SIG-M5 treated with dmso at 0.1 percent for 504 hours (cell line): Measurements from ENCODE around the gene LARP6.
"Not testable (repeated sequence)": the region's sequence is repeated elsewhere in the genome, so short reads cannot be mapped to it uniquely, and the experiment has no call there.

Experiments
- DNase-seq: peaks from one replicate; lab custom pipeline; 2025; ENCODE audit not compliant: unreplicated experiment; lab: John Stamatoyannopoulos, UW

Gene LARP6

GRCh38 chr15:70859322-70859908 lies 5.5 kb upstream of the LARP6 start:
- DNase-seq, result no peak

DNA sequence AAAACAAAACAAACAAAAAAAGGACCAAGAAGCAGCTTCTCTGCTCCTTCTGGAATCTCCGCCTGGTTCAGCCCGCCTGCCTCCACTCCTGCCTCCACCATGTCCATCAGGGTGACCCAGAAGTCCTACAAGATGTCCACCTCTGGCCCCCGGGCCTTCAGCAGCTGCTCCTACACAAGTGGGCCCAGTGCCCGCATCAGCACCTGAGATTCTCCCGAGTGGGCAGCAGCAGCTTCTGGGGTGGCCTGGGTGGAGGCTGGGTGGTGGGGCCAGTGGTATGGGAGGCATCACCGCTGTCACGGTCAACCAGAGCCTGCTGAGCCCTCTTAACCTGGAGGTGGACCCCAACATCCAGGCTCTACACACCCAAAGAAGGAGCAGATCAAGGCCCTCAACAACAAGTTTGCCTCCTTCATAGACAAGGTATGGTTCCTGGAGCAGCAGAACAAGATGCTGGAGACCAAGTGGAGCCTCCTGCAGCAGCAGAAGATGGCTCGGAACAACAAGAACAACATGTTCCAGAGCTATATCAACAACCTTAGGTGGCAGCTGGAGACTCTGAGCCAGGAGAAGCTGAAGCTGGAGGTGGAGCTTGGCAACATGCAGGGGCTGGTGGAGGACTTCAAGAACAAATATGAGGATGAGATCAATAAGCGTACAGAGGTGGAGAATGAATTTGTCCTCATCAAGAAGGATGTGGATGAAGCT lies 4.8 kb upstream of the LARP6 start:
- DNase-seq, result not testable (repeated sequence)

DNA sequence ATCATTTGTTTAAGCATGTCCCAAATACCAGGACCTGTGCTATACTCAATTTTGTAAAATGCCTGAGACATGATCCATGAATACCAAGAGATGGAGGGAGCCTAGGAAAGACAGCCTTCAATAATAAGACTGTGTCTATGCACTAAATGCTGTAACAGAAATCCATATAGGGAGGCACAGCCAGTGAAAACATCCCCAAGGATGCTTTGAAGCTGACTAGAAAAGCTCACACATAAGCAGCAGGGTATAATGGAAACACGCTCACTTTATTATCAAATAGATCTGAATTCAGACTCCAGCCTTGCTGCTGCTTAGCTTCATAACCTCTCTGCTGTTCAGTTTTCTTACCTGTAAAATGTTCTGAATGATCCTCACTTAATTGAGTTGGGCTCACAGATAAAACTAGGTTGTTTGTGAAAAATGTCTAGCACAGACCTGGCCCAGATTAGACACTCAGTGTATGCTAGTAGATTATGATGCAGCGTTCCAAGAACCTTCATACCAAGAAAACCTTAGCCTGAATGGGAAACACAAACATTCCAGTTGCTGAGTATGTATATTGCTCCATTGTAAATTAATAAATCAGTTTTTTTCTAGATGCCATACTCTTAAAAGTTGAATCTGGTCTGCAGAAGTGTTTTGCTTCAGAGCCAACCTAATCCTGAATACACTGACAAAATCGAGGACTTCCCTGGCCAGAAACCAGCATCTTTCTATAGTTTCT lies 3.8 kb upstream of the LARP6 start:
- no peak for DNase-seq

DNA sequence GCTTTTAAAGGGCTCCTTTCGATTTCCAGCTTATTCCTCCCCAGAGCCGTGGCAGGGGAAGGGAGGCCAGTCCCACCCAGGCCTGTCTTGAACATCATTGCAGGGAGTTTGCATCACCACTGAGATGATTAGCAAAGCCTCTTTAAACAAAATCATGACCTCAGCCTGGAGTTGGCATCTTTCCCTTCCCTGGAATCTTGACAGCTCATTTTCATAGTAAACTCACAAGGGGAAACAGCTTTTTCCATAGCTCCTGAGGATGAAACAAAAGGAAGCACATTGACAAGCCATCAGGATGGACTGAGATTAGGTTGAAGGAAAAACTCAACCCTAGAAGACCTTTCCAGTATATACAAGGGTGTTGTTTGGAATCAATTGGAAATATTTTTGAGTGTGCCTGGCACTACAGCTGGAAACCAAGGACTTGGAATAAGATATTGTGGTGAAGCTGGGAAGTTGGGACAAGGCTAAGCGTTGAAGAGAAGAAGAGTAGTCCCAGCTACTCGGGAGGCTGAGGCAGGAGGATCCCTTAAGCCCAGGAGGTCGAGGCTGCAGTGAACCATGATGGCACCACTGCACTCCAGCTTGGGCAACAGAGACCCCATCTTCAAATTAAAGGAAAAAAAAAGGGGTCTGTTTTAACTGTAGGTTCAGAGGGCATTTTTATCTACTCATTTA lies 3.1 kb upstream of the LARP6 start:
- no peak for DNase-seq

DNA sequence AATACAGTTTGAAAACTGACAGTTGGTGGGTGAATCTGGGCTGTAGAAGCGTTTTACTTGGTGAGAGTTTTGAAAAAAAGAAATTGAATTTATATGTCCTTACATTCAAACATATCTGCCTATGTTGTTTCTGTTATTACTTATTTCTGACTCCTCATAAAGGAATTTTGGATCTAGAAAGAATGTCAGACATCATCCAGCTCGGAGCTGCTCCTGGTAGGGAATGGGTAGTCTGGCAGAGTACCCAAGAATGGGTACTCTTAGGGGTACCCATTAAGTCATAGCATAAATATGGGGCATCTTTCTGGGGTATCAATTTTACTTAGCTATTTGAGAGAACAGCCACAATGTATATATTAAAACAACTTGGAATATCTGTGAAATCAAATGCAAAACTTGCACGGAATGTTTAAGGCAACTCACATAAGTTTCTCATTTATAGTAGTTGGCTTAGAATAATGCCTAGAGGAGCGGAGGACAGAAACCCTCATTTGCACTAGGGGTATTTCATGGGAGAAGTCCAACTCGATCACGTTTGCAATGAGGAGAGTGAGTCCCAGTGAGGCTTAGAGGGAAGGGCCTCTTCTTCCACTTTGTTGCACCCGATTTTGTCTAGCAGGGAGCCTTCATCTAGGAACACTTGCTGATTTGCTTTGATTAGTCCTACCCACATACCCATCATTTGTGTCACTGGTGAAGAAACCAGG lies 2.4 kb upstream of the LARP6 start:
- DNase-seq, result no peak

DNA sequence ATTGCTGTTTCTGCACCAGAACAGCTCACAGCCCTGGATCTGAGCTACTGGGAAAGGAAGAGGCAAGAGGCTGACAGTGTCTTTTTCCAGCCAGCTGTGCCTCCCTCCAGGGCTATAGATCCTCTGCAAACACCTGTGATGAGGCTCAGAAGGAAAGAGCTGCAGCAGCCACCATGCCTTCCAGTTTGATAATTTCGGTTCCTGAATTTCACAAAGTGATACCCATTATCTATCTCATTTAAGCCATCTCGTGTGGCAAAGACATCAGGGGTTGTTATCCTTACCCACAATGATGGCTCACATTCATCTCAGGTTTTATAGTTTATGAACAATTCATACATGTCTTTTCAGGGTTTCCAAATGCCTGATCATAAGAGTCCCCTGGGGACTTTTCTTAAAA lies 1.8 kb upstream of the LARP6 start:
- no peak for DNase-seq

- no peak for DNase-seq
Measured at GRCh38 chr15:70854666-70854976, 664 bp upstream of the LARP6 start.

DNA sequence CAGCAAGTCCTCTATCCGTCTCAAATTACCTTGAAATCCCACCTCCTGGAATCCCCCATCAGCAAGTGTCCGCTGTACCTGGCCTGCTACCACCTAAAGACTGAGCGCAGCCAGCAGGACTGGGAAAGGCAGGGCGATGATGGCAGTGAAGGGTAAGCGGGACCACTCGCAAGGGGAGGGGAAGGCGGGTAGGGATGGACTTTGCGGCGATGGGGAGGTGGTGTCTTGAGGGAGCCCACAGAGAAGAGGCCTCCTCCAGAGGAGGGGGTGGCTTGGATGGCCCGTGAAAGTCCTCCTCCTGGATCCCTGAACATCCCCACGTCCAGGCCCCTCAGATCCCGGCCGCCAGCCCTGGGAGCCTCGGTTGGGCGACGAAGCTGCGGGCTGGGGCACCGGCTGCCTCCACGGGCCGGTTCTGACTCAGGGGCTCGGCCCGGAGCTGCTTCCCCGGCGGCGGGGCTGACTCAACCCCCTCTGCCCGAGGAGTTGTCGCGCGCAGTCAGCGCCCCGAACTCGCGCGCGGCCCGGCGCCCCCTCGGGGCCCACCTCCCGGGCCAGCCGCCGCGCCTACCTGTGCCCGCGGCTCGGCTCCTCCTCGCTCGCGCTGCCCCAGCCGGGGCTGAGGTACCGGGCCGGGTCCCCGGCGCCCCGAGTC lies 512 bp downstream of the LARP6 start:
- no peak for DNase-seq

DNA sequence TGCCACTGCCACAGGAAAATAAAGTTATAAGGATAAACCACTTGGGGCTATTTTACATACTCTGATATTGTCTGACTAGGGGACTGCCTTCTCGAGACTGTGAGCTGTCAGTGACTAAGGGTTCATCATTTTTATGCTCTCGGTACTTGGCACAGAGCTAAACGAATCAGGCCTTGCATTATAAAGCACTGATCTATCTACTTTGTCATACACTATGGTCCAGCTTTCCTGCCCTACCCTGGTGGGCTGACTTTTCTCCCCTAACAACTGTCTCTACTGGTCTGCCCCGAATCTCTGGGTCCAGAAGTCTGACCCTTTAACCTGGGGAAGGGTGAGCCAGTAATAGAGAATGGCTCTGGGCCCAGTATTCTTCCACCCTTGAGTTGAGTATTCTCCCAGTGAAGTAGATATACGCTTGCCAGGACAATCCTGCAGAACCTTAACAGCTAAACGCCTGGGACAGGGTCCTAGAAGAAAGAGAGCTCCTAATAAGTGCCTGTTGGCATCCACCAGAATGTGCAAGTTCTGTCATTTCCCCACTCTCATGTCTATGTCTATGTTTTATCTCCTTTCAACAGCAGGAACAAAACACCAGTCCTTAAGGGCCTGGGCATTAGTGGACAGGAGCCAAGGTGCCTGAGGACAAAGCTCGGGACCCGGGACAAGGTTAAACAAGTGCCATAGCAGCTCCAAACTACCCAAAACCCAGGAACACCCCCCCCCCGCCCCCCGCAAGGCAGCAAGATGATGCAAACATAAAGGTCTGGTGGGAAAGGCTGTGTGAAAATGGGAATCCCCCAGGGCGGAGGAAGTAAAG lies 1.2 kb downstream of the LARP6 start:
- DNase-seq, result no peak

- no peak for DNase-seq
Measured at GRCh38 chr15:70851889-70852288, 2.1 kb downstream of the LARP6 start.

DNA sequence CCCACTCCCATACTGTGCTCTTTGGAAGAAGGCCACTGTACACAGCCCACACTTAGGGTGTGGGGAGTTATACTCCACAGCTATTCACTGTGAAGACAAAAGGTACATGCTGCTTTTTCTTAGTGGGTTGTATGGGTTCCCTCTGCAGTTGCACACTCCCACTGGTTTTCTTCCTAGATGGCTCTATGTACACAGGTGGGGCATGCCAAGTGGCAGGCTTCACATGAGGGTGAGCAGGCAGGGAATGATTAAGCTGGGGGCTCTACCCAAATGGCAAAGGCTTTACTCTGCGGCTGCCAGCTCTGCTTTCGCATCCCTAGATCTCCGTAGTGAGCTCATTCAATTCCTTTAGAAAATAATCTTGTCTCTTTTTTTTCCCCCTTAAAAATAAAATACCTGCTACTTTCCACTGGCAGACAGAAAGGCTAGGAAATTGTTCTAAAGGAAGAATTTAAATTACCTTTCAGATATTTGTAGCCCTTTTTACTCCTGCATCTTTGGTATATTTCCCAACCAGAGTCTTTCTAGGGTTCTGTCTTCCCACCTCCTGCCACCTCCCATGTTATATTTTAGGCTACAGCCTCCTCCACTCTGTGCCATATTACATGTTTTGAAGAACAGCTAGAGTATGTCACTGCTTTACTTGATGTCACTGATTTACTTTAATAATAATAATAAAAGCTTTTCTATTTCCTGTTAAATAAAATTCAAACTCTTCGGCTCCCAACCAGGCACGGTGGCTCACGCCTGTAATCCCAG lies 8.2 kb downstream of the LARP6 start:
- DNase-seq, result no peak

DNA sequence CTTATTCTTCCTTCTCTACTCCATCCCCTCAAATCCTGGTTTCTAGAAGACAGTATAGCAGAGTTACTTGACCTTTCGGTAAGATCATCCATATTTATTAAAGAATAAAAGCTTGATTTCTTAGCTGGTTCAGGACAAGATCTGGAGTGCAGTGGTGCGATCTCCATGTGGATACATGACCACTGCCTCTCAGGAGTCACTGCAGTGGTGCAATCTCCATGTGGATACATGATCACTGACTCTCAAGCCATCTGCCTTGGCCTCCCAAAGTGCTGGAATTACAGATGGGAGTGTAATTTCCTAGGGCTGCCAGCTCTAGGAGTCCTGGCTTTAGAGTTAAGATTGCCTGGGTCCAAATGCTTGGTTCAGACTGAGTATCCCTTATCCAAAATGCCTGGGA lies 16.5 kb downstream of the LARP6 start:
- DNase-seq, result no peak

DNA sequence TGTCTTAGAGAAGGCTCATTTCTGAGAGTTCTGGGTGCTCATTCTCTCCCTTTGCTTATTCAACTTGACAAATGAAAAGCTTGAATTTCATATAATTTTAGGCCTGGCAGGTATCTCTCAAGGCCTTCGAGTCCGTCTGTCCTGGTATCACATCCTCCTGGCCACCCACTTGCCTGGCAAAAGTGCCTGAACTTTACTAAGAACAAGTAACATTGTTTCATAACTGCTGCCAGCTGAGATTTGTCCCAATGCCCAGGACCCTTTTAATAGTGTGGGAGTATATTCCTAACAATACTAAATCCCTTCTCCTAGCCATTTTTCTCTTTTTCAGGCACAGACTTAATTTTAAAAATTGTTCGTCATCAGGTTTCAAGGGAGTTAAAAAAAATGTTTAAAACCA lies 18.1 kb downstream of the LARP6 start:
- no peak for DNase-seq

DNA sequence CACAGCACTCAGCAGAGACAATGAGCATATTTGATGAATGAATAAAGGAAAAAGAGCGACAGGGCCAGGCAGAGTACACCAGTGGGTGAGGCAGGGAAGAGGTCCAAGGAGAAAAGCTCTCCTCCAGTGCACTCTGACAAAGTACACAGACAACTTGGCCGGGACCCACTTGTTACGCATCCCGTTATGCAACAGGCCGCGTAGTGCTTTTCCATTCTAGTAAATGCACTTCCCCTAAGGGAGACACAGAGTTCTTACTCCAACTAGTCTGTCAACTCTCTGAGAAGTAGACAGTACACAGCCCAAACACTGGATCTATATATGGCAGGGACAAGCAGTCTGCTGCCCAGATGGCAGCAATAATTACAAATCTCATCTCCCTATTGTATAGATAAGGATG lies 18.5 kb downstream of the LARP6 start:
- DNase-seq, result no peak

DNA sequence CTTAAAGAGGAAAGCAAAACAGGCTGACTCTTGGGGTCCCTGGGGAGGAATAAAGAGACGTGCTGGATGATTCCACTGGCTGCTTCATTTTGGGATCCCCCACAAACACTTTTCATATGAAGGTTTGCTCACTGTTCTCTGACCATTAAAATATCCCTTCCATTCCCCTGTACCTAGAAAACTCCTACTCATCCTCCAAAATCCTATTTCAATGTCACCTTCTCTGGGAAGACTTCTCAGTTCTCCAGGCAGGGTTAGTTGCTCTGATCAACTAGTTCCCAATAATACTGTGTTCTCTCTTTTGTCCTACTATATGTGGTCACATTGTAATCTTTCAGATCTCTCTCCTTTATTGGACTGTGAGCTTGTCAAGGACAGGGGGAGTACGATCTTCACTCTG lies 19.0 kb downstream of the LARP6 start:
- DNase-seq, result no peak

DNA sequence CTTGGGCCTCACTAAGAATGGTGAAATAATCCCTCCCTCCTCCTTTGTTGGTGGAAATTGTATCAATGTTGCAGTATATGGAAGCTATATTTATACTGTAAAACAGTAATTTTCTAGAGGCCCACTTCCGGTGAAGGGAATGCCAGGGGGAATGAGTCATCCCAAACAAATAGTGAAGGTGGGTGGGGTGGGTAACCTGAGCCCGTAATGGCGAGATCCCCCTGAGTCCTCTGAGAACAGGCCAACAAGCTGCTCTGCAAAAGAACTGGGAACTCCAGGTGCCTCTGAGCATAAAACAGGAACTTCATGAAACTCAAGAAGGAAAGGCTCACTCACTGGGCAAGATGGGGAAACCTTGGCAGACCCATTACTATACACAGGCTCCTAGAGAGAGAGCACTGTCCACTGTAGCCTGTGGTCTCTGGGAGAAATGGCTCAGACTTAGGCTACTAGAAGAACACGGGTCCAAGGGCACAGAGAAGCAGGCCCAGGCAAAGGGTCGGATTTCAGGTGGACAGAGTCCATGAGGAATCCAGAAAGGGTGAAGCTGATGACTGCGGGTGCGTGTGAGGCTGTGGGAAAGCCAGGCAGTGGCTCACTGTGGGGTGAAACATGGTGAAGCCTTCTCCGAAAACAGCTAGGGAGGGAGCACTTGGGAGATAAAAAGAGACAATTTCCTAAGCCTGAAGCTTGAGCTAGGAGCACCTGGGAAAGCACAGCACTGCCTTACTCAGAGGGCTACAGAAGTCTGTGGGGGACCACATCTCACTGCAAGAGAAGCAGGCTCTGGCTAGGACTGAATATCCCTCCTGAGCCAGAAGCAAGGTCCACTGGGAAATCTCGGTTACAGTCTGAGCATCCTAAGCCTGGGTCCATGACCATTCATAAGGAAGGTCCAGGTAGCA lies 19.8 kb downstream of the LARP6 start:
- DNase-seq, result peak; percentile 23

DNA sequence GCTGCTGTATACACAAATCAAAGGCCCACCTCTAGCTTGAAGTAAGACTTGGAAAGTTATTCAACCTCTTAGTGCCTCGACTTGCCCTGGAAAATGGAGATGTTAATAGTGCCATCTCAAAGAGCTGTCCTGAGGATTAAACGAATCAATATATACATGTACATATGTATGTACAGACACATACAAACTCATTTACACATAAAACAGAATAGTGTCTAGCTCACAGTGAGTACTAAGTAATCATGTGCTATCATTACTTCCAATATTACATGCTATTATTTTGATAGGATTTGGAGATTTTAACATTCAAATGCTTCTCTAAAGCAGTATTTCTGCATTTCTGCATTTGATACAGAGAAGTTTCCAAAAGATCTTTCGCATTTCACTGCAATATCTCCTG lies 20.5 kb downstream of the LARP6 start:
- no peak for DNase-seq

- DNase-seq, result no peak
Measured at GRCh38 chr15:70832176-70832575, 21.8 kb downstream of the LARP6 start.
